Measurements from ENCODE around the gene RFX2.

Gene RFX2

GRCh38 chr19:5976768-5977167 is 133.5 kb downstream of the RFX2 start:
- Histone ChIP-seq H3K4me1 (ENCODE audit: control insufficient read depth, low read length) (peaks cover 43% of the 10 kb centered on the region), H3K27me3 (ENCODE audit: control insufficient read depth, low read length) (no peaks in the 10 kb centered on the region), H3K4me2 (ENCODE audit: low read length) (peak overlapping the region; percentile 95), H4K20me1 (ENCODE audit: control insufficient read depth, insufficient read depth, low read depth, low read length) (peaks cover 24% of the 10 kb centered on the region), H3K79me2 (ENCODE audit: control insufficient read depth, low read length) (peaks cover 87% of the 10 kb centered on the region), H3F3A (ENCODE audit: control insufficient read depth, insufficient read depth) (peaks cover 3% of the 10 kb centered on the region; the same call in 1 of the 2 replicates), H3K36me3 (ENCODE audit: control insufficient read depth, low read length) (peaks cover 66% of the 10 kb centered on the region), H3K27ac (ENCODE audit: low read depth, low read length) (peak overlapping the region; percentile 72; the same call in 1 of the 2 replicates), H3K9me3 (ENCODE audit: control insufficient read depth, insufficient read depth, low read length) (no peaks in the 10 kb centered on the region), H3K4me3 (ENCODE audit: low read length) (peak overlapping the region; percentile 92), H3K9me2 (replicated peaks; ENCODE audit: control insufficient read depth, low read length) (no peaks in the 10 kb centered on the region)
- TF ChIP-seq CTCF (IDR thresholded peaks at IDR 0.05; ENCODE audit: low read depth, low read length, poor library complexity, severe bottlenecking) (no peak), EZH2phosphoT487 (IDR thresholded peaks at IDR 0.05; ENCODE audit: borderline replicate concordance, low read length) (no peak)

GRCh38 chr19:5975388-5975728 is 134.9 kb downstream of the RFX2 start:
- H3K9me2 ChIP-seq (replicated peaks; ENCODE audit: control insufficient read depth, low read length): no peaks in the 10 kb centered on the region
- peaks cover 3% of the 10 kb centered on the region; the same call in 1 of the 2 replicates for H3F3A ChIP-seq (ENCODE audit: control insufficient read depth, insufficient read depth)
- H3K9me3 ChIP-seq (ENCODE audit: control insufficient read depth, insufficient read depth, low read length): no peaks in the 10 kb centered on the region
- peak overlapping the region; percentile 95 for H3K4me2 ChIP-seq (ENCODE audit: low read length)
- peaks cover 64% of the 10 kb centered on the region for H3K36me3 ChIP-seq (ENCODE audit: control insufficient read depth, low read length)
- no peaks in the 10 kb centered on the region for H3K27me3 ChIP-seq (ENCODE audit: control insufficient read depth, low read length)
- no peak for TF ChIP-seq CTCF (IDR thresholded peaks at IDR 0.05; ENCODE audit: low read depth, low read length, poor library complexity, severe bottlenecking)
- TF ChIP-seq EZH2phosphoT487 (IDR thresholded peaks at IDR 0.05; ENCODE audit: borderline replicate concordance, low read length): no peak
- H3K79me2 ChIP-seq (ENCODE audit: control insufficient read depth, low read length): peaks cover 97% of the 10 kb centered on the region
- H3K27ac ChIP-seq (ENCODE audit: low read depth, low read length): no peak overlapping the region
- peaks cover 42% of the 10 kb centered on the region for H3K4me1 ChIP-seq (ENCODE audit: control insufficient read depth, low read length)
- no peak overlapping the region for H3K4me3 ChIP-seq (ENCODE audit: low read length)
- peaks cover 24% of the 10 kb centered on the region for H4K20me1 ChIP-seq (ENCODE audit: control insufficient read depth, insufficient read depth, low read depth, low read length)

GRCh38 chr19:5974721-5975387 is 135.4 kb downstream of the RFX2 start:
- no peak for TF ChIP-seq CTCF (IDR thresholded peaks at IDR 0.05; ENCODE audit: low read depth, low read length, poor library complexity, severe bottlenecking)
- H3K9me2 ChIP-seq (replicated peaks; ENCODE audit: control insufficient read depth, low read length): no peaks in the 10 kb centered on the region
- H3K4me3 ChIP-seq (ENCODE audit: low read length): no peak overlapping the region
- H3K79me2 ChIP-seq (ENCODE audit: control insufficient read depth, low read length): peaks cover 97% of the 10 kb centered on the region
- H3K9me3 ChIP-seq (ENCODE audit: control insufficient read depth, insufficient read depth, low read length): no peaks in the 10 kb centered on the region
- H3K36me3 ChIP-seq (ENCODE audit: control insufficient read depth, low read length): peaks cover 59% of the 10 kb centered on the region
- peaks cover 24% of the 10 kb centered on the region for H4K20me1 ChIP-seq (ENCODE audit: control insufficient read depth, insufficient read depth, low read depth, low read length)
- no peaks in the 10 kb centered on the region for H3F3A ChIP-seq (ENCODE audit: control insufficient read depth, insufficient read depth)
- peaks cover 37% of the 10 kb centered on the region for H3K4me1 ChIP-seq (ENCODE audit: control insufficient read depth, low read length)
- H3K27ac ChIP-seq (ENCODE audit: low read depth, low read length): no peak overlapping the region
- no peaks in the 10 kb centered on the region for H3K27me3 ChIP-seq (ENCODE audit: control insufficient read depth, low read length)
- H3K4me2 ChIP-seq (ENCODE audit: low read length): peak overlapping the region; percentile 95

Measured in DOHH2 (cell line).